Non-pigmented ciliary epithelial cell (primary cell): ENCODE data around the gene TBL1X.
"Not testable (repeated sequence)": the region's sequence is repeated elsewhere in the genome, so short reads cannot be mapped to it uniquely, and the experiment has no call there.

Experiments
- DNase-seq: peaks from one replicate; pipeline ENCODE4 v3.0.0-alpha.2; 2010; ENCODE audit warnings: low read depth

TBL1X gene

GRCh38 chrX:9464435-9465371, at the start of gene TBL1X:
Gene TBL1X (plus strand): TSS chrX:9465058. CDS start chrX:9653587, 188,529 bp downstream.
- DNase-seq, result no peak

GRCh38 chrX:9416562-9417348, 48.1 kb upstream of the TBL1X start:
- DNase-seq, result no peak

- no peak for DNase-seq
Measured at GRCh38 chrX:9418262-9418661, 46.6 kb upstream of the TBL1X start.

GRCh38 chrX:9420275-9421265, 44.3 kb upstream of the TBL1X start:
- DNase-seq, result no peak

GRCh38 chrX:9429767-9430166, 35.1 kb upstream of the TBL1X start:
- DNase-seq, result no peak

GRCh38 chrX:9430346-9430921, 34.4 kb upstream of the TBL1X start:
- no peak for DNase-seq

- no peak for DNase-seq
Measured at GRCh38 chrX:9431281-9431680, 33.6 kb upstream of the TBL1X start.

- no peak for DNase-seq
Measured at GRCh38 chrX:9433596-9433995, 31.3 kb upstream of the TBL1X start.

GRCh38 chrX:9434051-9434550, 30.8 kb upstream of the TBL1X start:
- DNase-seq, result no peak

- not testable (repeated sequence) for DNase-seq
Measured at GRCh38 chrX:9435086-9435485, 29.8 kb upstream of the TBL1X start.

GRCh38 chrX:9436812-9437211, 28.0 kb upstream of the TBL1X start:
- DNase-seq, result no peak

- no peak for DNase-seq
Measured at GRCh38 chrX:9438933-9439494, 25.8 kb upstream of the TBL1X start.

- DNase-seq, result no peak
Measured at GRCh38 chrX:9440116-9440844, 24.6 kb upstream of the TBL1X start.

GRCh38 chrX:9442056-9442455, 22.8 kb upstream of the TBL1X start:
- no peak for DNase-seq

- DNase-seq, result no peak
Measured at GRCh38 chrX:9443327-9443726, 21.5 kb upstream of the TBL1X start.

- no peak for DNase-seq
Measured at GRCh38 chrX:9447906-9448305, 17.0 kb upstream of the TBL1X start.

- no peak for DNase-seq
Measured at GRCh38 chrX:9456250-9457074, 8.4 kb upstream of the TBL1X start.

- DNase-seq, result not testable (repeated sequence)
Measured at GRCh38 chrX:9458034-9458433, 6.8 kb upstream of the TBL1X start.

- no peak for DNase-seq
Measured at GRCh38 chrX:9458516-9459078, 6.3 kb upstream of the TBL1X start.
